SKM-1 (cell line): ENCODE data around the gene NFYA.

Experiments
- DNase-seq: peaks from one replicate; lab custom pipeline; 2025; ENCODE audit not compliant: unreplicated experiment; lab: John Stamatoyannopoulos, UW

NFYA gene

DNA sequence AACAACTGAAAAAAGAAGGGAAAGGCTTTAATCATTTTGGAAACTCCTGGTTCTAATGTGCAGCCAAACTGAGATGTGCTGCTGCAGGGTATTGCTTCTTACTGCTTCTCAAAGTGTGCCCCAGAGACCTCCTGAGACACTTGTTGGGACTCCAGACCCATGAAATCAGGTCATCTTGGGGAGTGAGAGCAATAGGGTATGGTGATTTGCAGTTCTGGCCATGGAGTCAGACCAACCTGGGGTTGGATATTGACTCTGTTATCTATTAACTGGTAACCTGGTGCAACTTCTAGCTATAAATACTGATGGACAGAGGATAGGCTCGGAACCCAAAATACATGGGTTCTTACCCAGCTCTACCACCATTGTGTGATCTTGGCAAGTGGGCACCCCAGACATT, 26.7 kb upstream of the NFYA start:
- DNase-seq: no peak

GRCh38 chr6:41047306-41047705, 25.5 kb upstream of the NFYA start:
- DNase-seq: no peak

DNA sequence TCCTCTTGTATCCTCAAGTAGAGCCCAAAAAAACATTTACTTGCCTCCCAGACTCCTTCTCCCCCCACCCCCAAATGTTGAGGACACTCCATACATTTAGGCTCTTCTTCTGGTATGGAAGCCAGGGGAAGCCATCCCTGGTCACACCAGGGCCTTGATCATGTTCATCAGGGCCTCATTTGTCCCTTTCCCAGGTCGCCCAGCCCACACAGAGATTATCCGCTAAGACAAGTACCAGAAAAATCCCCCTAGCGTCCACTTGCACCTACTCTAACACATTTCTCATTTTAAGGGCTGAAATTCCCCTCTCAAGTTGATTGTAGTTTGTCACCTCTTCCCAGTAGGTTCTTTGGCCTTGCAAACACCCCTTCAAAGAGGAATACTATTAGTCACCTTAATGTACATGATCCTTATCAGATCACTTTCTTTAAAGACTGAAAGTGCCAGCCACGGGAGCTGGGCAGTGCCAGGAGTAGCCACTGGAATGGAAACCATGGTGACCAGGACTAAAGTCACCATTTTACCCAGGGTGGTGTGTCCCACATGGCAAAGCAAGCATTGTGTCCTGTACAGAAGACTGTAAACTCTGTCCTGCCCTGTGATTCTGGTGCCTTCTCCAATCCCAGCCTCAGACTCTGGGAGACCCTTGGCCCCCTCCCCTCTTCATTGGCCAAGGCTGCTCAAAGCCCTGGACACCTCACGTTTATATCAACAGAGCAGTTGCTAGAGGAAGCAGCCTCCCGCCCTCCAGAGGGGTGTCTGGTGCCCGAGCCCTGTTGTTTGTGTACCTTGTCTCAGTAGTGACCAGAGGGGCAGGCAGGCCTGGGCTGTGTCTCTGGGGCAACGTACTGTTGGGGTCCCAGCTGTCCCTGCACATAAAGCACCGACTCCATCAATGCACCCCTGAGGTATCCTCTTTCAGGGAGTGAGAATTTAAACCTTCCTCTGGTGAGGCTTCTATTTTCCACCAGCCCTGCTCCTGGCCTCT, 24.7 kb upstream of the NFYA start:
- DNase-seq: no peak

- no peak for DNase-seq
Observed at GRCh38 chr6:41049521-41049920, 23.3 kb upstream of the NFYA start.

- DNase-seq: no peak
Observed at GRCh38 chr6:41049955-41050354, 22.8 kb upstream of the NFYA start.

DNA sequence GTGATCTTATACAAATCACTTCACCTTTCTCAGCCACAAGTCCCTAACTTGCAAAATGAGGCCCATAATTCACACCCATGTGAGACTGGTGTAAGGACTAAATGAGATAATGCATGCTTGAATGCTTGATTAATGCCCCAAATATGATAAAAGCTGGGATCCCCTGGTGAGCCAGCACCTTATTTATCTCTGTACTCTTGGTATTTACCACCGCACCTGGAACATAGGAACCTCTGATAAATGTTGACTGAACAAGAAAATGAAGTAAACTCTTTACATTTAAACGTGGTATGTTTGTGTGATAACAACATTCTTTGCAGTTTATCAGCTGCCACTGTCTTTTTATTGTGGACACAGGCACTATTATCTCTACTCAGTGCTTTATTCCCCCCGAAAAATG, 22.2 kb upstream of the NFYA start:
- DNase-seq: no peak

DNA sequence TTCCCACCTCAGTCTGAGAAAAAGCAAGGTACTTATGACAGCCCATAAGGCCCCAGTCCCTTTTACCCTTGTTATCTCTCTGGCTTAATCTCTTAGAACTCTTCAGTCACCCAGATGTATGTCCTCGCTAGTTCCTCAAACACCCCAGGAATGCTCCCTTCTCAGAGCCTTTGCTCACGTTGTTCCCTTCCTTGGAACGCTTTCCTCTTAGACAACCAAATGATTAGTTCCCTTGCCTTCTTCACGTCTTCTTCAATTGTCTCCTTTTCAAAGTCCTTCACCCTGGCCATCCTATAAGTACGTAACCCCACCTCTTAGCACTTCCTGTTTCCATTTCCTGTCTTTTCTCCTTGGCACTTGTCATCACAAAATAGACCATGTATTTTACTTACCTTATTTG, 20.9 kb upstream of the NFYA start:
- peak; percentile 82 for DNase-seq

GRCh38 chr6:41053041-41053440, 19.7 kb upstream of the NFYA start, which contains the start of gene APOBEC2:
Gene APOBEC2 (plus strand): TSS chr6:41053202. CDS start chr6:41053348, 146 bp downstream.
- no peak for DNase-seq

DNA sequence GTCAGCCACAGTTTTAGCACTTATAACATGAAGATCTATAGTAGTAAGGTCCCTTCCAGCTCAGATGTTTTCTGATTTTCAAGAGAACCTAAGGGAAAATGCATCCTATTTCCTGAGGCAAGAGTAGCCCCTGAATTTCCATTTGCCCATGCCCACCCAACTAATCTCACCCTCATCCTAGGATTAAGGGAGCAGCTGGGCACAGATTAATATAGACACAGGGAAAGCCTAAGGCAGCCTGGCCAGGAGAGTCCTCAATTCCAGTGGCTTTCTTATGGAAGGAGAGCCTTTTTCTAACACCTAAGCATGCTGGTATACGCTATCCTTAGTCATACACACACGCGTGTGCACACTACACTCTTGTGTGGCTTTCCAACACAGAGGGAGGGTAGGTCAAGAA, 18.3 kb upstream of the NFYA start:
- no peak for DNase-seq

DNA sequence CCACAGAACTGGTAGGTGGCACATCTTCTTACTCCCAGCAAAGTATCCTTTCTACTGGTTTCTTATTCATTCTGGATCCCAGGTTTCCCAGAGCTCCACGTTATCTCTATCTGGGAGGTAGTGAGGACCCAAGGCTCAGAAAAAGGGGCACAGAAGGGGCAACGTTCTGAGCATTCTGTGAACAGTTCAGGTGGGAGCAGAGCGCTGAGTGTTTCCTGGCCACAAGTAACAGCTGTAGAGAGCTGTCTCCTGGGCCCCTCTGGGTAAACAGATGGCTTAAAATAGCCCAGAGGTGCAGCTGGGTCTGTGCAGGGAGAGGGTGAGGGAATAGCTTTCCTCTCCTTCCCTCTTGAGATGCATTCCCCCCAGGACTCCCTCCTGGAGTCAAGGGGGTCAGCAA, 17.6 kb upstream of the NFYA start:
- no peak for DNase-seq

DNA sequence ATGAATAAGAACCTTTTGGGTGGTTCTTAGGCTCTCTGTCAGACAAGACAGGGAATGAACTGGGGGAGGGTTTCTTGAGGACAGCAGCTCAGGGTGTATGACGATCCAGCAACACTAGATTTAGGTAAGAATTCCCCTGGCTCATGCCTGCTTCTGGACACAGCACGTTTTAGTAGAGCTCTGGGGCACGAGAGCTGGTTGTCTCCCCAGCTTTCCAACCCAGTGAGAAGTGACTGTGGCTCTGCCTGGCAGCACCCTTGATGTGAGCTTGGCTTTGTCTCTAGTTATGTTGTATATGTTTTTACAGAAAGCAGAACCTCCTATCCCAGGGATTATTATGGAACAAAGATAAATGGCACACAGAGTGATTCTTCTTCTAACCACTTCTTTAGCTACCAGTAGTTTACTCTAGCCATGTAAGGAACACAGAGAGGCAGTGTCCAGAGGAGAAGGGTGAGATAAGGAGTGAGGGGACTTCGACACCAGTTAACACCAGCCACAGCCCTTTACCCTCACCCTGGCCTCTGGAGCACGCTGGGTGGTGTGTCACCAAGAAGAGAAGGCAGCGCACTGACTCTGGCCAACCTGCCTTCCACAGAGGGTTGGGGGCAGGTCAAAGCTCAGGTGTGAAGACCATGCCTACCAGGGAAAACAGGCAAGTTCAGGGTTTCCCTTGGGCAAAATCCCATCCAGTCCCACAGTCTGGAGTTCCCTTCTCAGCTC, 15.8 kb upstream of the NFYA start:
- DNase-seq: no peak

GRCh38 chr6:41058783-41059181, 14.0 kb upstream of the NFYA start:
- no peak for DNase-seq

DNA sequence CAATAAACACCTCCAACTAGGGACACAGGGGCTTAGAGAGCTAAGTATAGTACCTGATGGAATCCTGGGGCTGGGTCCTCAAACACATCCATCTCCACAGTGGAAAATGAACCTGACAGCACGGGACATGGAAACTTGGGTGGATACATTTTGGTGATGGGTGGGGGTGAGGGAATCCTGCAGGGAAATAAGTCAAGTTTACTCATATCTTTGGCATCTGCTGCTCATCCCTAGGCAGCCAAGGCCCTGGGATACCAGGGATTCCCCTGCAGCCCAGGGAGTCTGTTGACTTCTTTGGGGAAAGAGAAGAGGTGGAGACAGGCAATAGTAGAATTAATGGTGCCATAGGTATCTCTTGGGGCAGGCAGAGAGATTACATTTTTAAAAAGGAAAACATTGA, 13.2 kb upstream of the NFYA start:
- DNase-seq: no peak

DNA sequence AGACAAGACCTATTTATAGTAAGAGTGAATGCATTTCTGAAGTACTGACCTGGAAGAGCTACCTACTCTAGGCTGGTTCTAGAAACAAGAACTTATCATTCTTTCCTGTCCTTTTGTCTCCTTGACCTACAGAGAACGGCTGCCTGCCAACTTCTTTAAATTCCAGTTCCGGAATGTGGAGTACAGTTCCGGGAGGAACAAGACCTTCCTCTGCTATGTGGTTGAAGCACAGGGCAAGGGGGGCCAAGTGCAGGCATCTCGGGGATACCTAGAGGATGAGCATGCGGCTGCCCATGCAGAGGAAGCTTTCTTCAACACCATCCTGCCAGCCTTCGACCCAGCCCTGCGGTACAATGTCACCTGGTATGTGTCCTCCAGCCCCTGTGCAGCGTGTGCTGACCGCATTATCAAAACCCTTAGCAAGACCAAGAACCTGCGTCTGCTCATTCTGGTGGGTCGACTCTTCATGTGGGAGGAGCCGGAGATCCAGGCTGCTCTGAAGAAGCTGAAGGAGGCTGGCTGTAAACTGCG, 11.5 kb upstream of the NFYA start:
- DNase-seq: no peak

DNA sequence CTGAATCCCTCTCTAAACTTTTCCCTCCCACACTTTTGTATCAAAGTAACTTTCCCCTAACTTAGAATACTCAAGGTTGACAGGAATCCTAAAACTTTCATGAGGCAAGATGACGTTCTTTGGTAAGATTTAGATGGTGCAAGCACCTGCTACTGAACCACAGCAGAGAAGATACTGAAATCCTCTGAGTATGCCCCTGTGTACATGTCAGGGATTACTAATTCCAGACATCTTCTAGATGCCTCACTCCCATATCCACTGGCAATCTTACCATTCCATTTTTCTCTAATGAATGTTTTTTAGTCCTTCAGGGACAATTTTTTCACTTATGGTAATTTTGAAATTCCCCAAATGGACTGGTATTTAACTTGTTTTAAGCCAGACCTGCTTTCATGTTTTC, 10.7 kb upstream of the NFYA start:
- no peak for DNase-seq

DNA sequence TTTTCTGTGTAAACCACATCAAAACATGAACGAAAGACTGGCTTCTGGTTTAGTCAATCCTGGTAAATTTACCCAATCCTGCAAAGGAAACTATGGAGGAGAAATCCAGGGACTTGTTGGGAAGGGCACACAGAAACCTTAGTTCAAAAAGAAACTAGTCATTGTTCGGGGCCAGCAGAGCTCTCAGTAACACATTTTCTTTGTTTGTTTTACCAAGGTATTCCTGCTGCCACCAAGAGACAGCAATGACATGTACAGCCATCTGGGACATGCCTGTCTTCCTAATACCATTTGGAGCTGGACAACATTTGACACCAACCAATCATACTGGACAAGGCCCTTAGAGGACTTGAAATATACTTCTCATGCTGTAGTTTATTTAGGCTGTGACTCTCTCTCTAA, 8.9 kb upstream of the NFYA start:
- DNase-seq: no peak

- no peak for DNase-seq
Observed at GRCh38 chr6:41064841-41065240, 7.9 kb upstream of the NFYA start.

GRCh38 chr6:41065550-41066026, 7.2 kb upstream of the NFYA start:
- DNase-seq: no peak

DNA sequence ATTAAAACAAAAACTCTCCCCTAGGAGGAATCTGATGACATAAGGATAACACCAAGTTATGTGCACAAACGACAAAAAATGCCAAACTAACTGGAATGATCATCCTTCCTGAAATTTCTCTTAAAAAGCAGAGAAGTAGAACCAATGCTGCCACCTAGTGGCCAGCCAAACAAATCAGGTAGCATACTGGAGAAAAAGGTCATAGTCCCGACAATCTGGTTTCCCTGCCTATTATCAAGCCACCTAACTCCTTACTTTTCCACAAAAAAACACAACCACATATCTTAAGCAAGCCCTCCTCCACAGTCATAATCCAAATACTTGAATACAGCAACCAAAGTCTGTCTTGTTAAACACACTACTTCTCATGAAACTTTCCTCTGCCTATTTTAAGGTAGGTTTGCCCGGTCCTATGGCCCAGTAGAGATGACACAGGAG, 5.9 kb upstream of the NFYA start:
- DNase-seq: peak; percentile 32

DNA sequence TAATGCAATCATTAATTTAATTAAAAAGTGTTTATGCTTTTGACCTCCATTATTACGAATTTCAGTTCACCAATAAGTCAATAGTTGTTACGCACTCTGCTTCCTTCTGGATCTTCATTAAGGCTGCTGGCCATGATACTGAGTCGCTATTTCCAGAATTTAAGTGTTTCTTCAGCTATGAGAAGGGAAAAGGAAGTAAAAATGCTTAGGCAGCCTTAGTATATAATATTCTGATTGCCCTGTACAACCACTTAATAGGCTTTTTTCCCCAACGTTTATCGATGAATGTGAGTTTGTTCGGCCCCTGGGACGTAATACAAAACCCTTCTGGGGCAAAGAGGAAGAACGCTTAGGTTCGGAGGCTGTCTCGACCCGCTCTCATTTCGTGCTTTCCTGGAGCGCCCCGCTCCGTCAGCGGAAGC, 1.3 kb upstream of the NFYA start:
- DNase-seq: no peak

- peak; percentile 100 for DNase-seq
Observed at GRCh38 chr6:41071923-41072835, 595 bp upstream of the NFYA start, which contains the start of gene OARD1. Gene OARD1 (minus strand): TSS chr6:41072356. CDS start chr6:41071634, 722 bp downstream.
